Amygdala (tissue), 56 donors: ENCODE results near the gene VWA8.
"Not testable (repeated sequence)": the region's sequence is repeated elsewhere in the genome, so short reads cannot be mapped to it uniquely, and the experiment has no call there.

Experiments
- DNase-seq, 56 donors: peaks; one replicate each; lab custom pipeline; 2025; lab: John Stamatoyannopoulos, UW

VWA8 gene

GRCh38 chr13:41928323-41928722 is 32.6 kb downstream of the VWA8 start:
- no peak for DNase-seq

GRCh38 chr13:41925014-41925413 is 35.9 kb downstream of the VWA8 start:
- DNase-seq, result no peak

GRCh38 chr13:41922894-41923293 is 38.0 kb downstream of the VWA8 start:
- not testable (repeated sequence) for DNase-seq

GRCh38 chr13:41919741-41920487 is 41.0 kb downstream of the VWA8 start:
- no peak for DNase-seq

DNA sequence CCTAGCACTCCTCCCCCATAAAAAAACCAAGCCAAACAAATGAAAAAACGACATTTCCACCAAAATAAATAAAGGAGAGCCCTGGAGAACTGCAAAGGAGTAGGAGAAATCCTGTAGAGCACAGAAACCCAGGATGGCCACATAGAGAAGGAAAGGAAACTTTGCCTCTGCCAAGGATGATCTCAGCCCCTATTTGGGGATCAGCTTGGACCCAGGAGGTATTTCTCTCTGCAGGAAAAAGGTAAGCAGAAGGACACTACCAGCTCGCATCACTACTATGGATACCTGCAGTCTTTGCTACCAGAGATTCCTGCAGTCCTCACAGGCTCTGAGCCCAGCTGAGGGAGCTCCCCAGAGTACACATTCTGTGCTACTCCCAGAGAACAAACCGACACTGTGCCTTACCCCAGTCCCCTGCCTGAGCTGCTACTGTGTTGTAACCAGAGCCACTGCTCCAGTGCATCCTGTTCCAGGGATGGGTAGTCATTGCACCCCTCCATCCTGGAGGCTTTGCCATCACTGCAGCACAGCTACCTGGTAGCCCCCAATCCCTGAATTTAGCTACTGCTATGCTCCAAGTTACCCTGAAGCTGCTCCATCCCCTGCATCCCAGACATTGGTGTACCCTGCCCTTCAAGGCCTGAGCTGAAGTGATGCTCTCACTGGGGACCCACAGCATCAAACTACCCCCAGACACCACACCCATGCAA is 41.7 kb downstream of the VWA8 start:
- DNase-seq, result no peak

- DNase-seq, result no peak
Observed at GRCh38 chr13:41917641-41918040, 43.3 kb downstream of the VWA8 start.

DNA sequence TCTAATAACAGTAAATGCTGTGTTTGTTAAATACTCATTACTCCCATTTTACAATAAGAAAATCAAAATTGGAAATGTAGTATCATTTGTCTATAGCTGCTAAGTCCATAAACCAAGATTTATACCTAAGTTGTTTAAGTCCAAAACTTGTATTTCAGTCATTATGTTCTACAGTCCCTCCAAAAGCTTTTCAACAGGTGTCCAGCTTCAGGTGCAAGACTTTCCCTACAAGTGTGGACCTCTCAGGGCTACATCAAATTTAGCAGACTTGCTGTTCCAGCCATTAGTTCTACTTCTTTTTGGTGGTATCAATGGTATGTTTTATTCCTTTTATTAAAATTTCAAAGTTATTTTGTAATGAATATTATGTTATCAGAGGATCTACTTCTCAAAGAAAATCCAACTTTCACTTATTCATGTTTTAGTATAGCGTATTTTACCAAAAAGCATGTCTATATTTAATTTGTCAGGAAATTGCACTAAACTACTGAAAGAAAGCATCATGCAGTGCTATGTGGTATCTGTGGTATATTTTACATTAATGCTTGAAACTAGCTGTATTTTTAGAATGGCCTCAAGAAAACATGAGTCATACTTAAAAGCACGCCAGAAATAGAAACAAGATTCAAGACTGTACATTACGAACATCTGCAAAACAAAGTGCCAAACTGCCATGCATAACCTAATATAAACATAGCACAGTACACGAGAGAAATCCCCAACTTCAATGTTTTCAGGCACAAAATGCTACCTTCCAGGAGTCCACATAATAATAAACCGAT is 44.5 kb downstream of the VWA8 start:
- no peak for DNase-seq

DNA sequence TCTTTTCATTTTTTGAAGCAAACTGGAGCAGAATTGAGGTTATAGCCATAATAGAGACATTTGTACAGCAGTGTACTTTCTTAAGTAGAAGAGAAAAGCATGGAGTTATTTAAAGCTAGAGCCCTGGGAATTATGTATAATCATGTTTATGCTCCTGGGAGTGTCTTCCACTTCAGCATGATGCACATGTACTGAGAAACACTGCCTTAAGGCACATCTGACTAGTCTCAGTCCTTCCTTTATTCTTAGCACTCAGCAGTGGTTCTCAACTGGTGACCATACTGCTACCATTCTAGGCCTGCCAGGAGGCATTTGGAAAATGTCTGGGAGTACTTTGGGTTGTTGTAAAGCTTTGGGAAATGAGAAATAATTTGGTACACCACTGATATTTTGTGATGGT is 45.8 kb downstream of the VWA8 start:
- DNase-seq, result no peak

DNA sequence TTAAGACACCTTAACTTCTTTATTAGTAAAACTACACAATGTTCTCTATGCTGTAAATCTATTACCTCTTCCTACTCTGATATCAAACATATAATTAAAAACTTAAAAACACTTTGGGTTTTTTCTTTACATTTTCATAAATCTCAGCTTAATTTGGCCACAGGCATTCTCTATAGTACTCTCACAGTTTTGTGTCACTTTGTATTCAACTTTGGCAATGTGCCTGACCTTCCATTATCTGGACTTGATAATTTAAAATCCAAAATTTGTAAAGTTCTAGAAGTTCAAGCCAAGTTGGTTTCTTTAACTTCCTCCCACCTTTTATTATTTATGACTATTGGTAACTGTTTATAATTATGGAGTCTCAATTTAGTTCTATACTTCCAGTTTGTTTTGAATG is 46.4 kb downstream of the VWA8 start:
- no peak for DNase-seq

DNA sequence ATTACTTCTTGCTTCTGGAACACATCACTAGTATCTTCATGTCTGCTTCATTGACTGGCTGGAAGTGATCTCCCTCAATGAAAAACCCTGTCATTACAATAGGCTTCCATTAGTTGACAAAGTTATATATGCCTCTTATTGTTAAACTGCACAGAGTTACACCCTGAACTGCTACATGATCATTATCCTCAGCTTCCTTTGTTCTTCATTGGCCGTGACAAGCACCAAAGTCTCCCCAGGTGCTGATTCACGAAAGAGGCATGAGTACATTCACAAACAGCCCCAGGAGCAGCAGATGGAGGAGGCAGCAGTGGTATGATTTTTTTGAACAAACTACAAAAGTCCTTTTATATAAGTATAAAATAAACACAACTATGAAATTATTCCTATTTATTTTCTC is 51.4 kb downstream of the VWA8 start:
- DNase-seq, result no peak

GRCh38 chr13:41905600-41906254 is 55.2 kb downstream of the VWA8 start:
- DNase-seq, result no peak

DNA sequence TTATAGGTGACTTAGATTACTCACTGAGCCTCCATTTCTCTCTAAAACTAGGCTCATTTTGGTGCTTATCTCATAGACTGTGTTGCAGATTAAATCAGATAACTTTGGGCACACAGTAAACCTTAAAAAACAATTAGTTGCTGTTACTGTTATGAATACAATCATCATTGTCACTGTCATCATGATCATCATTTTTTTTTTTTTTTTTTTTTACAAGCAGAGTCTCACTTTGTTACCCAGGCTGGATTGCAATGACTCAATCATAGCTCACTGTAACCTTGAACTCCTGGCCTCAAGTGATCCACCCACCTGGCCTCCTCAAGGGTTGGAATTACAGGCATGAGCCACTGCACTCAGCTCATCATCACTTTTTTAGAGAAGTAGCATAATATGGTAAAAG is 60.0 kb downstream of the VWA8 start:
- DNase-seq, result no peak

GRCh38 chr13:41898411-41898810 is 62.5 kb downstream of the VWA8 start:
- not testable (repeated sequence) for DNase-seq

DNA sequence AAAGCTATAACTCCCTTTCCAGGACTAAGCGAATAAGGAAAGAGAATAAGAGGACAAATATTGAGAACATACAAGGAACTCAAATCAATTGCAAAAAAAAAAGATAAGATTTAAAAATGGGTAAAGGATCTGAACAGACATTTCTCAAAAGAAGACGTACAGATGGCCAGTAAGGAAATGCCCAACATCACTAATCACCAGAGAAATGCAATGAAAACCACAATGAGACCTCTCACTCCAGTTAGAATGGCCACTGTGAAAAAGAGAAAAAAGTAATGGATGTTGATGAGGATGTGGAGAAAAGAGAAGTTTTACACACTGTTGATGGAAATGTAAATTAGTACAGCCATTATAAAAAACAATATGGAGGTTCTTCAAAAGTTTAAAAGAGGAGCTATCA is 63.8 kb downstream of the VWA8 start:
- DNase-seq, result no peak

- DNase-seq, result no peak
Observed at GRCh38 chr13:41895478-41895877, 65.4 kb downstream of the VWA8 start.

- no peak for DNase-seq
Observed at GRCh38 chr13:41891119-41891518, 69.8 kb downstream of the VWA8 start.

GRCh38 chr13:41883147-41883546 is 77.8 kb downstream of the VWA8 start:
- DNase-seq, result no peak

DNA sequence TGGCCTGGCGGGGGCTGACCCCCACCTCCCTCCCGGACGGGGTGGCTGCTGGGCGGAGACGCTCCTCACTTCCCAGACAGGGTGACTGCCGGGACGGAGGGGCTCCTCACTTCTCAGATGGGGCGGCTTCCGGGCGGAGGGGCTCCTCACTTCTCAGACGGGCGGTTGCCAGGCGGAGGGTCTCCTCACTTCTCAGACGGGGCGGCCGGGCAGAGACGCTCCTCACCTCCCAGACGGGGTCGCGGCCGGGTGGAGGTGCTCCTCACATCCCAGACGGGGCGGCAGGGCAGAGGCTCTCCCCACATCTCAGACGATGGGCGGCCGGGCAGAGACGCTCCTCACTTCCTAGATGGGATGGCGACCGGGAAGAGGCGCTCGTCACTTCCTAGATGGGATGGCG is 79.0 kb downstream of the VWA8 start:
- not testable (repeated sequence) for DNase-seq

- no peak for DNase-seq
Observed at GRCh38 chr13:41880966-41881365, 79.9 kb downstream of the VWA8 start.

GRCh38 chr13:41864658-41865057 is 96.3 kb downstream of the VWA8 start:
- no peak for DNase-seq

DNA sequence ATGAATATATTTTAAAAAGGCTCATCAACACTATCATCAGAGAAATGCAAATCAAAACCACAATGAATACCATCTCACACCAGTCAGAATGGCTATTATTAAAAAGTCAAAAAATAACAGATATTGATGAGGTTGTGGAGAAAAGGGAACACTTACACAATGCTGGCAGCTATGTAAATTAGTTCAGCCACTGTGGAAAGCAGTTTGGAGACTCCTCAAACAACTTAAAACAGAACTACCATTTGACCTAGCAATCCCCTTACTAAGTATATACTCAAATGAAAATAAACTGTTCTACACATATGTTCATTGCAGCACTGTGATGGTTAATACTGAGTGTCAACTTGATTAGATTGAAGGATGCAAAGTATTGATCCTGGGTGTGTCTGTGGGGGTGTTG is 98.2 kb downstream of the VWA8 start:
- not testable (repeated sequence) for DNase-seq
